D721Med (cell line): Measurements from ENCODE around the gene PRRG1.
"Not testable (repeated sequence)": the region's sequence is repeated elsewhere in the genome, so short reads cannot be mapped to it uniquely, and the experiment has no call there.

Experiments
- DNase-seq: peaks from one replicate; pipeline ENCODE4 v3.0.0; 2011; ENCODE audit warnings: low spot score; ENCODE audit not compliant: insufficient read length
- FAIRE-seq: peaks from 2 replicates; lab custom pipeline; 2011; peaks lifted over from hg19 to GRCh38; lab: Jason Lieb, UNC
- CTCF ChIP-seq: IDR thresholded peaks from 2 replicates; pipeline ENCODE4 v1.5.1; 2012; ENCODE audit warnings: mild to moderate bottlenecking, control low read depth; ENCODE audit not compliant: insufficient read depth; ENCODE audit errors: missing control alignments

Gene PRRG1

DNA sequence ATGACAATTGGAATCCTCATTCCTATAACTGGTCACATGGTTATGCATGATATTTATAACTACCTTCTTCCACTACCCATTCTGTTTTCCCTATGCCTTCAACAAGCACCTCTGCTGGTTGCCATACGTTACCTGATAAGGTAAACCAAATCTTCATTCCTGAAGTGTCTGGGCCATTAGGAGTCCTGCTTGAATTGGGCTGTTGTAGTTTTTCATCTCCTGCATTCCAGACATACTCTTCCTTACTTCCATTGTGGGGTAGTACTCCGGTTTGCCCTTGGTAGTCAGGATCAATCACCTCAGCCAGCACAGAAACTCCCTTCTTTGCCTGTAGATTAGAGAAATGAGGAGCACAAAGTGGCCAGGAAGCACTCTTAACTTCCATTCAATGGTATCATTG lies 113.2 kb downstream of the PRRG1 start:
- no peak for TF ChIP-seq CTCF
- no peak for FAIRE-seq
- DNase-seq, result no peak

GRCh38 chrX:37468124-37468739 lies 119.1 kb downstream of the PRRG1 start:
- no peak for FAIRE-seq

GRCh38 chrX:37470711-37471110 lies 121.5 kb downstream of the PRRG1 start:
- DNase-seq (no peak), FAIRE-seq (no peak)
- no peak for TF ChIP-seq CTCF

More at GRCh38 chrX:37468124-37468739, 119.1 kb downstream of the PRRG1 start:
- no peak for DNase-seq
- TF ChIP-seq CTCF, result no peak

DNA sequence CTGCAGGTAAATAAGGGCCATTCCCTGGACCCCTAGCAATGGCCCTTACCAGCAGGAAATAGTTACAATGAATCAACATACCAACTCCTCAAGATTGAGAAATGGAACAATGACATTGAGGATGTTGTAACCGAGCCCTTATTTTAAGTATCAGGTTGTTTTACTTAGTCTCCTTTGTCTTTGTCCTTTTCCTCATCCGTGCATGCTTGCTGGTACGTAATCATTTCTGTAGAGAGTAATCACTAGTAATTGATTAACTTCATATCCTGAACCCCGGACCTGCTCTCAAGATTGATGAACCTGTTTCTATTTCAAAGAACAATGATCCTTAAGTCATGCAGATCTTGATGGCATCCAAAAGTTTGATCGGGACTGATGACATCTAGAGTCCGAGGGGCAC lies 123.7 kb downstream of the PRRG1 start:
- DNase-seq (no peak), FAIRE-seq (no peak)
- no peak for TF ChIP-seq CTCF

DNA sequence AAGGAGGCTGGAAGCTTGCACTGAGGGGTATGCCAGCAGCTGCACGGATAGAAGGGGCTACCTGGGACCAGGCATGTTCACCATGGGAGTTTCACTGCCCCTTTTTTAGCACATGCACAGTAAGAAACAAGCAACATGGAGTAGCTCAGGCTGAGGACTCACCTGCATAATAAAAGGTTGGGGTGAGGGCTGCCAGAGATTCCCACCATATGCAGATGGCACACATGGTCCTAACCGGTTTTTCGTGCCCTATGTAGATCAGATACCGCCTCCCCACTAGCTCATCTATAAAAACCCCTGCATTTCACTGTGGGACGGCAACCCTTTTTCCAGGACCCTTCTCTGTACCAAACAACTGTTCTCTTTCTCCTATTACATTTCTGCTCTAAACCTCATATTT lies 125.3 kb downstream of the PRRG1 start:
- FAIRE-seq (no peak), DNase-seq (no peak)
- TF ChIP-seq CTCF, result no peak

DNA sequence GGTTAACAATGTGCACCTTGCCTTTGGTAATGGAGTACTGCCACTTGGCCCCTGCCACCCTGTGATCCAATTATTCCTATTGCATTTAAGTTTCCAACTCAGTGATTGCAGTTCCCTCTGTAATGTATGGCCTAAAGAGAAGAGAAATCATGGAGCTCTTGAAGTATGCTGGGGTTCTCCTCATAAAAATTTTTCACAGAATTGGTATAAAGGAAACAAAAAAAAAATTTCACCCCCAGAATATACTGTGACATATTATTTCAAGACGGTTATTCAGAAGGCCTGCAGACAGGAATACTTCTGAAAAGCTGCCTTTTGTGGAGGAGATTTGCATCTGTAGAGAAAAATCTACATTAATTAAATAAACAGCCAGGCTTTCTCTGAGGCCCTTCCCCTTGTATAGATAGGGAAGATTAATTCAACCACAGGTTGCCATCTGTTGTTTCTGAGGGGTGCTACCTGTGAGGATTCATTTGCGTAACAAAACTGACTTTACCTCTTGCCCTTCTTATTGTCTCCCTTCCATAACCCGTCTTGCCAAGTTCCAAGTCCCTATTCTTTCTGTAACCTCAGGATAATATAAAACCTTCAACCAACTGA lies 127.5 kb downstream of the PRRG1 start:
- no peak for TF ChIP-seq CTCF
- DNase-seq (no peak), FAIRE-seq (no peak)

- FAIRE-seq, DNase-seq: not testable (repeated sequence)
These were observed 135.2 kb downstream of the PRRG1 start for GRCh38 chrX:37484335-37484734.
